HG03432 (cell line): ENCODE measurements around the gene ERGIC1.
"Not testable (repeated sequence)": the region's sequence is repeated elsewhere in the genome, so short reads cannot be mapped to it uniquely, and the experiment has no call there.

Experiments
- ATAC-seq: cut with Tn5 transposase; IDR thresholded peaks from one replicate; pipeline ENCODE4 v1.9.1; 2021; ENCODE audit warnings: mild to moderate bottlenecking, moderate library complexity; ENCODE audit not compliant: unreplicated experiment

Gene ERGIC1, protein sequence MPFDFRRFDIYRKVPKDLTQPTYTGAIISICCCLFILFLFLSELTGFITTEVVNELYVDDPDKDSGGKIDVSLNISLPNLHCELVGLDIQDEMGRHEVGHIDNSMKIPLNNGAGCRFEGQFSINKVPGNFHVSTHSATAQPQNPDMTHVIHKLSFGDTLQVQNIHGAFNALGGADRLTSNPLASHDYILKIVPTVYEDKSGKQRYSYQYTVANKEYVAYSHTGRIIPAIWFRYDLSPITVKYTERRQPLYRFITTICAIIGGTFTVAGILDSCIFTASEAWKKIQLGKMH

DNA sequence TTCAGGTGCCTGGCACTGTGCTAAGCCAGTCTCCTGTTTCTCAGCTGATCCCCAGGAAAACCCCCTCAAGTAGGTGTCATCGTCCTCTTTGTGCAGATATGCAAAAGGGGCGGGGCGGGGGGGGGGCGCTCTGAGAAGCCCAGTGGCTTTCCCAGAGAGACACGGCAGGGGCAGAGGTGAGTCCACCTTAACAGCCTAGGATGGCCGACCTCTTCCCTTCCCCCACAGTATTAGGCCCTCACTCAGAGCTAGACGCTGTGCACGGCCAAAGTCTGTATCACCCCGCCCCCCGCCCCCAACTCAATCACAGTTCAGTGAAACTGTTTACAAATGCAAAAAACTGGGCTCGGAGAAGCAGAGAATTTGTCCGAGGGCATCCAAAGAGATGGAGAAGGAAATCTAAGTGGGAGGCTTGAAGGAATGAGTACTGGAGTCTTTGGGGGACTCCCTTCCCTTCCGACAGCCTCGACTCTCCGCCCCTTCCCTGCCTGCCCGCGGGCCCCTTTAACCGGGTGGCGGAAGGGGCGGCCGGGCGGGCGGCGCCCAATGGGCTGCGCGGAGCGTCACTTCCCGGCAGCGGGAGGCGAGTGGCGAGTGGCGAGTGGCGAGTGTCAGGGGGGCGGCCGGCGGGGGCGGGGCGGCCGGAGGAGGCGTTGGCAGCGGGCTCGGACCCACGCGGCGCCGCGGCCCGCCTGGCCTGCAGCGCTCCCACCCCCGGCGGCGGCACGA, at the start of gene ERGIC1:
ERGIC1 (plus strand) TSS at position 566 of the 729 bp plus-strand sequence; CDS start at position 729, 163 bp downstream.
- peak; percentile 81 for ATAC-seq

DNA sequence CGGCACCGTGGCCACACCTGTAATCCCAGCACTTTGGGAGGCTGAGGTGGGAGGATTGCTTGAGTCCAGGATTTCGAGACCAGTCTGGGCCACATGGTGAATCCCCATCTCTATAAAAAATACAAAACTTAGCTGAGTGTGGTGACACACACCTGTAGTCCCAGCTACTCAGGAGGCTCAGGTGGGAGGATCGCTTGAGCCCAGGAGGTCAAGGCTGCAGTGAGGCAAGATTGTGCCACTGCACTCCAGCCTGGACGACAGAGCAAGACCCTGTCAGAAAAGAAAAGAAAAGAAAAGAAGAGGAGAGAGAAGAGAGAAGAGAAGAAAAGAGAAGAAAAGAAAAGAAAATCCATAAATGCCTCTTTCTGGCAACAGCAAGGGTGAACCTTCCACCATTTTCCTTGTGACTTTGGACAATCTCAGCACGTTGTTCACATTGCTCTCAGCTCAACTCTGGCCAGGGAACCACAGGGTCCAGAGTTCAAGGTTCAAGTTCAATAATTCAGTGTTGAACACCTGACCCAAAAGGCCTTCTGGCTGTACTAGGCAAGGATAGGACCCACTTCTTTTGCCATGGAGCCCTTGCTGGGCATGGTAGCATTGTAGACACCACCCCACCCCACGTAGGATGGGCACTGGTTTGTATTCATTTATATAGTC, 48.5 kb upstream of the ERGIC1 start:
- no peak for ATAC-seq

DNA sequence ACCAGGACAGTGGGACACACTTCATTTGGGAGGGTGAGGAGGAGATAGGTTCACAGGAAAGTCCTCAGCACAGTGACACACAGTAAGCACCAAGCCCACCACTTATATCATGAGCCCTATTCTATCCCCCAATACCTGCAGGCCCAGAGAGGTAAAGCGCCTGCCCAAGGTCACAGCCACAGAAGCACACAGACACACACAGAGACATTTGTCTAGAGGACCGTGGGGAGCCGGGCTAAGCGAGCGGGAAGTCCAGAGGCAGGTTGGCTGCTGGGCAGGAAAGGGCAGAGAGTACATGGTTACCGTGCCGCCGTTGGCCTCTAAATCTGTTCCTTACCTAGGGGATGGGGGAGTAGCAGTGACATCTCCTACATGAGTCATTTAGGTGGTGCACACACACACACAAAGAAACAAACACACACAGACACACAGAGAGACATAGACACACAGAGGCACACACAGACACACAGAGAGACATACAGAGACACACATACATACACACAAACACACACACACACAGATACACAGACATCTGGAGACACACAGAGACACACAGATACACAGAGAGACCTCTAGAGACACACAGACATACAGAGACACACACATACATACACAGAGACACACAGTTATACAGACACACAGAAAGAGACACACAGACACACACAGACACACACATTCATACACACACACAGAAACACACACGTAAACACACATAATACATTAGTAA, 47.2 kb upstream of the ERGIC1 start:
- no peak for ATAC-seq

DNA sequence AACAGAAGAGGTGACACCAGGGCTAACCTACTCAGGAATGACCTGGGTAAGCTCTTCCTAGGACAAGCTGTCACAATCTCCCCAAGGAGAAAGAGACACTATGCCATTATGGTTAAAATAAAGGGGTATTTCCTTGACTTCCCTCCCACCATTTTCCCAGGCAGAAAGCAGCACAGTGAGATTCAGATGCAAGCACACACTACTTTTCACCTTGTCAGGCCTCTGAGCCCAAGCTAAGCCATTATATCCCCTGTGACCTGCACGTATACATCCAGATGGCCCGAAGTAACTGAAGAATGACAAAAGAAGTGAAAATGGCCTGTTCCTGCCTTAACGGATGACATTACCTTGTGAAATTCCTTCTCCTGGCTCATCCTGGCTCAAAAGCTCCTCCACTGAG, 46.5 kb upstream of the ERGIC1 start:
- ATAC-seq, result not testable (repeated sequence)

DNA sequence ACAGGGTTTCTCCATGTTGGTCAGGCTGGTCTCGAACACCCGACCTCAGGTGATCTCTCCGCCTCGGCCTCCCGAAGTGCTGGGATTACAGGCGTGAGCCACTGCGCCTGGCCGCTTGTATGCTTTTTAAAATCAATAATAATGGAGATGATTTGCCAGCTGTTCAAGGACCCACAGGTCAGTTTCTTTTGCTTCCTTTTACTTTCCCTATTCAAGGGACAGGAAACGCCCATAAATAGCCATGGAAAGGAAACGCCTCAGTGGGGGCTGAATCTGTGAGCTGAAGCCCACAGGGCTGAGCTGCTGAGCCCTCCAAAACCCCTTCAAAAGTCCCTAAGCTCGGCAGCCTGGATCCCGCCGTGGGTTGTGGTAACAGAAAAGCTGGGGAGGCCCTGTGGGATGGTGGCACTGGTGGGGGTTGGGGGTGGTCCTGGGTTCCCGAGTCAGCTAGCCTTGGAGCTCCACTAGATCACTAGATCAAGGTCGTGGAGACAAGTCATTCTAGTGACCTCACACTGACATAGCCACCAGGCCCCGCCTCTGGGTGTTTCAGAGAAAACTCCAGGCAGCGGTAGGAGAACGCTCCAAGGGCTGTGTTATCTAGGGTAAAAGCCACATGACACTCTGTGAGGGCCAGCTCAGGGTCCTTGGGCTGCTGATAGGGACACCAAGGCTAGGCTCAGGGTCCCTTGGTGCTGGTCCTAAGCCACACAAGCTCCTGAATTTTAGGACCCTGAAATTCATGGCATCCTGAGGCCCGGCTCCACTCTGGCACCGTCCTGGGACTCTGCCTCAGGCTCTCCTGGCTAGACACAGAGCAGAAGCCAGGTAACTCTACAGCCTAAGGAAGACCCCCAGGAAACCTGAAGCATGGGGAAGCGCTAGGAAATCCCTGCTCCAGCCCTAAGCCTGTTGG, 45.0 kb upstream of the ERGIC1 start:
- peak; percentile 47 for ATAC-seq

DNA sequence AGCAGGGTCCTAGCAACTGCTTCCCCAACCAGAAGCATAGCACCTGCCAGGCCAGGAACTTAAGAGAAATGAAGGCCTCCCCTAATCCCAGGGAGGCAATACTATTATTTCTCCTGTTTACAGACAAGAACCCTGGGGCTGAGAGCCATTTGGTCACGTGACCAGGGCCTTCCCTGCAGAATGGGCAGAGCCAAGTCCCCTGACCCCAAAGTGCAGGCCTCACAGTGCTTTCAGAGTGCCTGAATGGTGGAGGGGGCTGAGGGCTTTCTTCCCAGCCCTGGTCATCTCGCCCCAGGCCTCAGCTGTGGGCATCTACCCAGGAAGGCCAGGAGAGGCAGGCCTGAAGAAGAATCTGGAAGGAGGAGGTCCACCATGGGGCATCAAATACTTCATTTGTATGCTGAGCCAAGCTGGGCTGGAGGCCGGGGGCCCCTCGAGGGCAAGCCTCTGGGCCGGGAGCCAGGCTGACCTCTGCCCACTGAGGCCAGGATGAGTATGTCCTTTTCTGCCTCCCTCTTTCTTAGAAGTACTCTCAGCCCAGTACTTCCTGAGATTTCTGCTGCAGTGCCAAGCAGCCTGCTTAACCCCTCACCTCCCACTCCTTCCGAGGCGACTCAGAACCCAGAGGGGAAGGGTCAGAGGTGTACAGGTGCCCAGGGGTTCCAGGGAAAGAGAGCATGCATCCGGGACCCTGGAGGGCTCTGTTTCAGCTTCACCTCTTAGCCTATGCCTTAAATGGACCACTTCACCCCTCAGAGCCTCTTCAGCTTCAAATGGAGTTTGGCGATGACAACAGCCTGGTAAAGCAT, 44.2 kb upstream of the ERGIC1 start:
- no peak for ATAC-seq

DNA sequence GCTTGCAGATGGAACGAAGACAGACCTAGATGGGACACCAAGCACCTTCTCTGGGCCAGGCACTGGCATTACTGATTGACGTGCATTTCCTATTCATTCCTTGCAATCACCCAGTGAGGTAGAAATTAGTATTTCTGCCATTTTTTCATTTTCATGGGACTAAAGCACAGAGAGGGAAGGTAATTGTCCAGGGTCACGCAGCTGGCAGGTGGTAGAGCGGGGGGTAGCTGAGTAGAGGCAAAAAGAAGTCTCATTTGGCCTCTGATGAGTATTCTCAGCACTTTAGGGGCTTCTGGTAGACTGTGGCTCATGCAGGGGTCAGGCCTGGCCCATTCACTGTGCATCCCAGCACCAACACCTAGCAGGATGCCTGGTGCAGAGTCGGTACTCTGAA, 43.6 kb upstream of the ERGIC1 start:
- ATAC-seq, result no peak

DNA sequence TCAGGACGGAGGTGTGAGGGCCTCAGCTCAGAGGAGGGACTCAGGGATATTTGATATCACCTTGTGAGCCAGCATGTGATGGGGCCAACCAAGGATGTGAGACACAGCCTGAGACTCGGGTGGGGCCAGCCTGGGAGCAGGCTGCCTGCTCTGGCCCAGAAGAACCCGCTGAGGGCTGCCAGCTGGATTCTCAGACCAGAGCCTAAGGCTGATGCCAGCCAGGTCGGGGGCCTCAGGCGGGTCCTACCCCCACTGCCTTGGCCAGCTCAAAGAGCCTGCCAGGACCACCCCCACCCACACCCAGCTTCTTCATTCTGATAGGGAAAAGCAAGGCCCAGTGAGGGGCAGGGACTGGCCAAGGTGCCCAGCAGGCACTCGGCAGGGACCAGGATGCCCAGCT, 42.8 kb upstream of the ERGIC1 start:
- ATAC-seq, result no peak

DNA sequence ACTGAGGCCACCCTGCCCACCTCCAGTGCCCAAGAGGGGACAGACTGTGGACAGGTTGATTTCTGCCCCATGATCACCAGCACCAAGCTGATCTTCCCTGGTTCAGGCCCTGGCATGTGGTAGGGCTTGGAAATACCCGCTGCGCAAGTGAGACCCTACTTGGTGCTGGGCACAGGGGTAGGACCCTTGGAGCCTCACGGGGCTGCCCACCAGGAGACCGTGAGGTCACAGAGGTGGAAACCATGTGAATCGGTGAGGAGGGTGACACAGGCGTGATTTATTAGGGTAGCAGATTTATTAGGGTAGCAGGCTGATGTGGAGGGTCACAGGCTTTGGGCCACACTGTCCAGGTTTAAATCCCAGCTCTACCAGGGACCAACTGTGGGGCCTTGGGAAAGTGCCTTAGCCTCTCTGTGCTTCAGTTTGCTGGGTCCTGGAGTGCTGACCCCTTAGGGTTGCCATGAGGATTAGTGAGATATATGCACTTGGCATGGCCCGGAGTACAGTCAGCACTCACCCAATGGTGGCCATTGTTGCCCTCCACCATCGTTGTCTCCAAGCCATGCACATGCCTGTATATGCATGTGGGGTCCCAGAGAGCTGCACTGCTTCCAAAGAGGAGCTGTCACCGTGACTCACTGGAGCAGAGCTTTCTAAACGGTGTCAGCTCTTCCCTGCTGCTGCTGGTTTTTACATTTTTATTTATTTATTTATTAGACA, 42.2 kb upstream of the ERGIC1 start:
- no peak for ATAC-seq

DNA sequence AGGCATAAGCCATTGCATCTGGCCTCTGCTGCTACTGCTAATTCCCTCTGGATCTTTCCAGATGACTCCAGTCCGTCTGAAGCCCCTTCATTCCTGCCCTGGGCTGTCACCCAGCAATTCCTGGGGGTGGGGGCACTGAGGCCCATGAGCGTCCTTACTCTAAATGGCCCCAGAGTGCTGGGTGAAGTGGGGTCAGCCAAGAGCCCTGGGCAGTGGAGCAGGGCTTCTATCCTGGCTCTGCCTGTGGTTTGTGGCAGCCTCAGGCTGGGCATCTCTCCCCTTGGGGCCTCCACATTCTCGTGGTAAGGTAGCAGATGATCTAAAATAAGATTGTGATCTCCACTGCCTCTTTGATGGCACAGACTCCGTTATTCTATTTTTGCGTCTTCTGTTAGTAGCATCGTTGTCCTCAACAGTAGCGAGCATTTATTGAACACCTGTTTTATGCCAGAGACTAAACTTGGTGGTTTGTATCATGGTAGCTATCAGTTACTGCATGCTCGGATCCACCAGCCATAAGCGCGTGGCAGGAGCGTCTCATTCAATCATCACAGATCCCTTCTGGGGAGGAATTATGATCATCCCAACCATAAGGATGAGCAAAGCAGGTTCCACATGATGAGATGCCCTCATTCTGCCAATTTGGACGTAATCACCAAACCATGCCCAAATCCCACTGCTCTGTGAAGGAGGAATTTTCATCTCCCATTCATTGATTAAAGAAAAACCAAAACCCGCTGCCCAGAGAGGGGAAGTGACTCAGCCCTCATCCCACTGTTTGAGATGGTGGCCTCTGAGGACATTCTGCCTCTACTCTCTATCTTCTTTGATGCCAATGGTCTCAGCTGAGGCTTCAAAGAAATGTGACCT, 41.1 kb upstream of the ERGIC1 start:
- no peak for ATAC-seq

DNA sequence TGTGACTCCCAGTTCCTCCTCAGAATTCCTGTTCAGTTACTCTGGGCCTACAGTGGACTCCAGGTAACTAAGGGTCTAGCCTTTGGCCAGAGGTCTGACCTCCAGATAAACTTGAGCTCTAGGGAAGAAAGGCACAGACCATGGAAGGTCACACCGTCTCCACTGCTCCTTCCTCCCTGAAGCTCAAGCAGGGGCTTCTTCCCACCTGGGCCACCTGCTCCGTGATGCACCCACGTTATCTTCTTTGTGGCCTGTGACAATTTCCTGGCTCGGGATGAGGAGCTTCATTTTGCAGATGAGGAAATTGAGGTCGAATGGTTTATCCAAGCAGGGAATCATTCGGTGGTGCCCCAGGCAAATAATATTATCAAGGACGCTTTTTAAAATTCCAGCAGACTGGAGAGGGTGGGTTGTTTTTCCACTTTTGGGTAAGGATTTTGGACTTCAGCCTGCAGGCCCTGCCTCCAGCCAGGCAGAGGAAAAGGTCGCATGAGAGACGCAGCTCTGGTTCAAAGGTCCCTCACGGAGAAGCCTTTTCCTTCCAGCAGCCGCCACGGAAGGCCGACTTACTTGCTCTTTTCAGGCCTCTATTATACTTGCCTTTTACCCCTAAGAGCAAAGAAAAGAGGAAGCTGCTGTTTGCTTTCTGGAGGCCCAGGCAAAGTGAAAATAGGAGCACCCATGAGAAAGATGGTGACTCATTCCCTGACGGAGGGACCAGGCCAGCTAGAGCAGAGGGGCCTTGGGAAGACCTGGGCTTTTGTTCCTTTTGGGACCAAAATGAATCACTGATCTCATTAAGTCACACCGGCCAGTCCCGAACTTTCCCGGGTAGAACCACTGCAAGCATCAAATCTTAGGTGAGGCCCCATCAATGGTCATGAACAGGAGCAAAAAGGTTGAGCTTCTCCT, 40.2 kb upstream of the ERGIC1 start:
- no peak for ATAC-seq

DNA sequence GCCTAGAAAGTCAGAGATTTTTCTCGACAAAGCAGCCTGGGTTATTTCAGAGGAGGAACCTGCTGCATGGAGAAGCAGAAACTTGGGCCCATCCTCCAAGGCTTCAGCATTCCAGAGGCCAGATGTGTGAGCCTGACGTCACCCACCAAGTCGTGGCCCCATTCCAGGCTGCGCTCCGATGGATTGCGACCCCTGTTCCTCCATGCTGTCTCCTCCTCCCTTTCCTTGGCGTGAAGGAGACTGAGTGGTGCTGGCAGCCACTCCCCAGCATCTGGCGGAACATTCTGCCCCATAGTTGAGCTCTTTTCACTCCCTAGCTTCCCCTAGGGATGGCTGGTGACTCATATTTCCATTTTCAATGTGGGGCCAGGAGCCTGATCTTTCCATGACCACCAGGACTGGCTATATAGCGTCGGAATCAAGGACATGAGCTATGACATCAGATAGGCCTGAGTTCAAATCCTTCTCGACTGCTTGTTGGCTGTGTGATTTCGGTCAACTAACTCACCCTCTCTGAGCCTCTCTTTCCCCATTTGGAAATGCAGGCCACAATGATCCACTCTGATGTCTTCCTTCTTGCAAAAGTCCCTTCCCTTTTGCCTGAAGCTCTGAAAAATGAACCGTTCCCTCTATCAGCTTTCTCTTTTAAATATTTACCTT, 38.6 kb upstream of the ERGIC1 start:
- ATAC-seq, result no peak

DNA sequence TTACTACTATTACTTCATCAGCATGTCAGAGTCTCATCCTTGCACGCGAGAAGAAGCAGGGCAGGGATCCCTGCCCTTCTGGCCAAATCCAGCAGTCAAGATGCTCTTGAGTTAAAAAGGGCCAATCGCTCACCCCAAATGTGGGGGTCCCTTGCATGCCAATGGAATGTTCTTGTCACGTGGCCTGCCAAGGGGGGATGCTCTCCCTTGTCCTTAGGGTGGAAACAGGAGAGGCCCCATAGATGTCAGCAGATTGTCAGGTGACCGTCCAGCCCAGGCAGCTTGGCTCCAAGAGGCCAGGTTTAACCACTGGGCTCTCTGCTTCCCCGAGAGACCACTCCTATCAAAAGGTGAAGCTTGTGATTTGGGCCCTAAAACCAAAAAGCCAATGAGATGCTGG, 37.7 kb upstream of the ERGIC1 start:
- ATAC-seq, result no peak

DNA sequence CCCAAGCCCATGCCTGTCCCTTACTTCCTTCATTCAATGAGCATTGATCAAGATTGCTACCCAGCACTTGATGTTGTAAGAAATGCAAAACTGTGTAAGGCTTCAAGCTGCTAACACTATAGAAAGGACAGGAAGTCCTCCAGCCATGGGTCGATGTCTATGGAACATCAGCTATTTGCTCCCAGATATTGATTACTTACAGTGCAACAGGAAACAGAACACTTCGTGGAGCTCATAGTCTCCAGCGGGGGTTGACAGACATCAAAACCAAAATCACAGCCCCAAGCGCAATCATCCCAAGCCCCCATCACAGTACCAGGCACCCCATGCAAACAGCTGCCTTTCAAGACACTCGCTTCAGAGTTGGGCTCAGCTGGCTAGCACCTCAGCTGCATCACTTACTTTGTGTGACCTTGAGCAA, 36.3 kb upstream of the ERGIC1 start:
- ATAC-seq, result no peak

DNA sequence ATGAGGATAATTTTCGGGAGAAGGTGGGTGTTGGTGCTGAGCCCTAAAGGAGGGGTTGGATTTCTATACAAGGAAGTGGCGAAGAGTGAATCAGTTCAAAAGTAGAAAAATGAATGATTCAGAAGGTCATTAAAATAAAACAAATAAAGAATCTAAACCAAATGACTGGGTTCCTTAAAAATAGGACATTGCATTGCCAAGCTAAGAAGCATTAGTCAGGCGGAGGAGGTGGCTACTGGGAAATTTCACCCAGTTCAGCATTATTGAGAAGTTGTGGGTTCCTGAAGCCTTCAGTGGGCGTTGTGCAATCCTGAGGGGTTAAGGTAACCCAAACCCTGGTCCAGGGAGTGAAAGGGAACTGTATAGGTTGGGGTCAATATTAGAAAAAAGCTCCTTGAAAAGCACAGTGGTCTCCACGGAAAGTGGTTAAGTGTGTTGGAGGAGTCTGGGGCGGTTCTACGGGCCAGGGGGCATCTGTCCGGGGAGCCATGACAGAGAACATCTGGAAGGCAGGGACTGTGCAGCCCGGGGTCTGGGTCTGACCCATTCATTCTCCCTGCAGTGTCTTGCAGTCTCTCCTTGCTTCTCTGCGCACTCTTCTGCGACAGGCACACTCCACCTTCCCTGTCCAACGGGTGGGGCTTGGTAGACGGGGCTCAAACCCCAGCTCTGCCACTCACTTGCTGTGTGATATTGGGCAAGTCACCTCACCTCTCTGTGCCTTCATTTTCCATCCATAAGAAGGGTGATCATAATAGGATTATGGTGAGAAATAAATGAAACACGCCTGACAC, 35.4 kb upstream of the ERGIC1 start:
- no peak for ATAC-seq
